Dendritic cell treated with granulocyte-macrophage colony-stimulating factor and Interleukin-4, amounts not matched to agents 40 ng/mL and 50 ng/mL, for 4 days (primary cell): ENCODE measurements around the gene ZNF362.
"Not testable (repeated sequence)": the region's sequence is repeated elsewhere in the genome, so short reads cannot be mapped to it uniquely, and the experiment has no call there.

Experiments
- H3K27ac Mint-ChIP-seq: one replicate; pipeline ENCODE4 v1.8.0; 2022; ENCODE audit warnings: mild to moderate bottlenecking, mixed read lengths
- H3K27me3 Mint-ChIP-seq: one replicate; pipeline ENCODE4 v1.8.0; 2022; ENCODE audit warnings: mild to moderate bottlenecking, mixed read lengths
- H3K36me3 Mint-ChIP-seq: one replicate; pipeline ENCODE4 v1.8.0; 2022; ENCODE audit warnings: low read depth, mixed read lengths
- H3K4me1 Mint-ChIP-seq: one replicate; pipeline ENCODE4 v1.8.0; 2022; ENCODE audit warnings: low read depth, mixed read lengths
- H3K4me3 Mint-ChIP-seq: one replicate; pipeline ENCODE4 v1.8.0; 2022; ENCODE audit warnings: mild to moderate bottlenecking, moderate library complexity, mixed read lengths
- H3K9me3 Mint-ChIP-seq: one replicate; pipeline ENCODE4 v1.8.0; 2022; ENCODE audit warnings: mixed read lengths
- intact Hi-C: fragments of 100-400 bp; cut with micrococcal nuclease; formaldehyde crosslinking; loops from one replicate; pipeline ENCODE4 v1.15.0; 2022

The ZNF362 gene

DNA sequence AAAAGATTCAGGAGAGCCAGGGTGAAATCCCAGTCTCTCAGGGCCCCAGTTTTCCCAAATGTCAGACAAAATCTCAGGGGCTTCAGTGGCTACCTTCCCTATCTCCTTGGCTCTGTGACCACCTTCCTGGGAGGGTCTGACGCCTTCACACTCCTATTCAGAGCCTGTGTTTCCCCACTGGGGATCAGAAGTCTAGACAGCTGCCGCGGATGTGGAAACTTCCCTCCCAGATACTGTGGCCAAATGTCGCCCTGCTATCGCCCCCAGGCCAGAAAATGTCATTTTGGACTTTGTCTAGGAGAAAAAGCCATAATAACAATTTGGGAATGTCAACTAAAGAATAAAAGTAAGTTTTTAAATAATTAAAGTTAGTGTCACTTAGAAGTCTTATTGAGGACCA is 48.7 kb downstream of the ZNF362 start:
- Mint-ChIP-seq H3K36me3 (peaks cover 20% of the 10 kb centered on the region), H3K27me3 (peaks cover 38% of the 10 kb centered on the region), H3K4me1 (peaks cover 22% of the 10 kb centered on the region), H3K27ac (no peak overlapping the region), H3K9me3 (no peaks in the 10 kb centered on the region), H3K4me3 (no peak overlapping the region)
- intact Hi-C loops, result no loop called here

DNA sequence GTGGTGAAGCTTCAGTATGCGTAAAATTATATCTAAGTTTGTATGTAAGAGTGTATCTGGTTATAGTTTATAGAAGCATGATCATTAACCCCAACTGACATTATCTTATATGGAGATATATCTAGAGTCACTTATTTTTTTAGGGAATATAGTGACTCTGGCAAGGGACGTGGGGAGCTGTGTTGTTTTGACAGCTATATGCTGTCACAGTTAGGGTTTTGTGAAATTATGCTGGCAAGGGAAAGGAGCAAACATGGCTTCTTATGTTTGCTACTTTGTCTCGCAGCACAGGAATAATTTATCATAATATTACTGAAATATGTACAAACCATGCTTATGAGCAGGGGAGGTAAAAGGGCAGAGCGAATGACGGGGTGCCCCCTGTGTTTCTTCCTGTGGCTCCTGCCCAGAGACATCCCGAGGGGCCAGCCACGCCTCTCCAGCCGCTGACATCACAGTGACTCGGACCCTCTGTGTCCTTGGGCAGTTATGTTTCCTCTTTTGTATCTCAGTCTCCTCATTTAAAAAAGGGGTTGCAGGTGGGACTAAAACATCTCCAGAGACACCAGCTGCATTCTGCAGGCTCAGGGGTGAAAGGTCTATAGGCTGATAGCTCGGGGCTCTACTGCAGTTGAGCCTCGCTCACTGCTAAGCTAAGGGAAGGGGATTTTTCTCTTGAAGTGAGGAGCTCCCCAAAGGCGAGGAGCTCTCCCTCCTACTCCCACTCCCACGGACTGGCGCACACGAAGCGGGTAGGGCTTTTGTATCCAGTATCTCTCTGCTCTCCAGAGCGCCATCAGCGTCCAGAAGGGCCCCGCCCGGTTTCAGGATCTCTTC is 49.7 kb downstream of the ZNF362 start:
- peaks cover 40% of the 10 kb centered on the region for H3K27me3 Mint-ChIP-seq
- H3K4me3 Mint-ChIP-seq, result peak overlapping the region; percentile 45
- no peak overlapping the region for H3K27ac Mint-ChIP-seq
- intact Hi-C loops, result no loop called here
- H3K9me3 Mint-ChIP-seq, result no peaks in the 10 kb centered on the region
- peaks cover 10% of the 10 kb centered on the region for H3K36me3 Mint-ChIP-seq
- peaks cover 23% of the 10 kb centered on the region for H3K4me1 Mint-ChIP-seq

DNA sequence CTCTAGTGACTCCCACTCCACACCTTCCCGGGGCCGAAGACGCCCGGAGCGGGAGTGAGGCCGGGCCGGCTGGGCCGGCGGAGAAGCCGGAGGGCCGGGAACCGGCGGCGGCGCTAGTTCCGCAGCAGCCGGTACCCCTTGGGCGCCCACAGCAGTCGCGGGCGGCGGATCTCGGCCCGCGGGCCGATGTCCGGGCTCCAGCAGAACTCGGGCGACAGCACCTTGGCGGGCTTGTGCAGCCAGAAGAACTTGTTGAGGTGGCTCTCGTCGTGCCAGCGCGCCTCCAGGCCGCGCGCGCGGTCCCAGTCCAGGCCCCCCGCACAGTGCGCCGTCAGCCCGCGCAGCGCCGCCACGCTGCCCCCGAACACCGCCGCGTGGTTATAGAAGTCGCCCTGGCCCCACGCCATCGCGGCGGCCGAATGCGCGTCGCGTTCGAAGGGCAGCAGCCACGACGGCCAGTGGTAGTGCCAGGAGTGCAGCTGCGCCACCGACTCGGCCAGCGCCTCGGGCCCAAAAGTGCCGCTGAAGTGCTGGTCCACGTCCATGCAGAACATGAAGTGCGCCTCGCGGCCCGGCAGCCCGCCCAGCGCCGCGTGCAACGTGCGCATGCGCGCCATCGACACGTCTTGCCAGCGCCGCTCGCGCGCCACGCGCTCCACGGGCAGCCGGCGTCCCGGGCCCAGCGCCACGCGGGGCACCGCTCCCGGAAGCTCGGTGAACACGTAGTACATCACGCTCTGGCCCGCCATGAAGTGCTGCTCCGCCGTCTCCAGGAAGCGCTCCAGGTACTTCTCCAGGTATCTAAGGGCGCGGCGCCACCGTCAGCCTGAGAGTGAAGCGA is 50.6 kb downstream of the ZNF362 start:
- Mint-ChIP-seq H3K4me3 (peak overlapping the region; percentile 45), H3K36me3 (peaks cover 2% of the 10 kb centered on the region), H3K27ac (no peak overlapping the region), H3K9me3 (no peaks in the 10 kb centered on the region), H3K4me1 (peaks cover 29% of the 10 kb centered on the region), H3K27me3 (peaks cover 46% of the 10 kb centered on the region)
- intact Hi-C loops, result no loop called here

DNA sequence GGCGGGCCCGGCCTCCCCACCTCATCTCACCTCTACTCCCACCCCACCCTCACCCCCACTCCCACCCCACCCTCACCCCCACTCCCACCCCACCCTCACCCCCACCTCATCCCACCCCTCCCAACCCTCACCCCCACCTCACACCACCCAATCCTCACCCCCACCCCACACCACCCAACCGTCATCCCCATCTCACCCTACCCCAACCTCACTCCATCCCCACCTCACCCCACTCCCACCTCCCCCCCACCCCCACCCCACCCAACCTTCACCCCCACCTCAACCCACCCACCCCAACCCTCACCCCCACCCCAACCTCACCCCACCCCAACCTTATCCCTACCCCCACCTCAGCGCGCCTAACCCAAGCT is 51.2 kb downstream of the ZNF362 start:
- intact Hi-C loops, result no loop called here
- Mint-ChIP-seq H3K27me3 (peaks cover 51% of the 10 kb centered on the region), H3K9me3 (no peaks in the 10 kb centered on the region), H3K36me3 (no peaks in the 10 kb centered on the region), H3K4me3 (no peak overlapping the region), H3K4me1 (peaks cover 29% of the 10 kb centered on the region), H3K27ac (no peak overlapping the region)

DNA sequence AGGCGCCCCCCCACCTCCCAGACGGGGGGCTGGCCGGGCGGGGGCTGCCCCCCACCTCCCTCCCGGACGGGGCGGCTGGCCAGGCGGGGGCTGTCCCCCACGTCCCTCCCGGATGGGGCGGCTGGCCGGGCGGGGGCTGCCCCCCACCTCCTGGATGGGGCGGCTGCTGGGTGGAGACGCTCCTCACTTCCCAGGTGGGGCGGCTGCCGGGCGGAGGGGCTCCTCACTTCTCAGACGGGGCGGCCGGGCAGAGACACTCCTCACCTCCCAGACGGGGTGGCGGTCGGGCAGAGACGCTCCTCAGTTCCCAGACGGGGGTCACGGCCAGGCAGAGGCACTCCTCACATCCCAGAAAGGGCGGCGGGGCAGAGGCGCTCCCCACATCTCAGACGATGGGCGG is 53.1 kb downstream of the ZNF362 start:
- intact Hi-C loops, H3K9me3 Mint-ChIP-seq, H3K27ac Mint-ChIP-seq, H3K4me3 Mint-ChIP-seq, H3K36me3 Mint-ChIP-seq: not testable (repeated sequence)
- peaks cover 49% of the 10 kb centered on the region for H3K27me3 Mint-ChIP-seq
- H3K4me1 Mint-ChIP-seq, result peaks cover 19% of the 10 kb centered on the region

DNA sequence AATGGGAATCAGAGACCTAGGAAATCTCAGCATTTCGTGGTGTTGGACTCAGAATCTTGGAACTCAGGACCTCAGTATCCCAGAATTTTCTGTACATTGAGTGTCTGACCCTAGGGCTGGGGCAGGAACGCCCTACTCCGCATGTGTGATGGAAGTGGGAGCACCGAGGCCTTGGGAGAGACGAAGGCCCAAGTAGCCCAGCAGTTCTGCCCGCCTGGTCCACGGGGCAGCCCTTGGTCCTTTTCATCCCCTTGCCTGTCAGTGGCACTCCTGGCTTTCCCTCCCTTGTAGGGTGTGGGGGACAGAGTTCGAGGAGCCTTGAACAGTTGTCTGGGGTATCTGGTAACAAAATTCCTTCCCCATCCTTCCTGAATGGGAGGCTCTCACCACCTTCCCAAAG is 54.4 kb downstream of the ZNF362 start:
- Mint-ChIP-seq H3K4me1 (peaks cover 19% of the 10 kb centered on the region), H3K36me3 (no peaks in the 10 kb centered on the region), H3K4me3 (no peak overlapping the region), H3K9me3 (no peaks in the 10 kb centered on the region), H3K27me3 (peaks cover 39% of the 10 kb centered on the region), H3K27ac (no peak overlapping the region)
- intact Hi-C loops, result no loop called here

DNA sequence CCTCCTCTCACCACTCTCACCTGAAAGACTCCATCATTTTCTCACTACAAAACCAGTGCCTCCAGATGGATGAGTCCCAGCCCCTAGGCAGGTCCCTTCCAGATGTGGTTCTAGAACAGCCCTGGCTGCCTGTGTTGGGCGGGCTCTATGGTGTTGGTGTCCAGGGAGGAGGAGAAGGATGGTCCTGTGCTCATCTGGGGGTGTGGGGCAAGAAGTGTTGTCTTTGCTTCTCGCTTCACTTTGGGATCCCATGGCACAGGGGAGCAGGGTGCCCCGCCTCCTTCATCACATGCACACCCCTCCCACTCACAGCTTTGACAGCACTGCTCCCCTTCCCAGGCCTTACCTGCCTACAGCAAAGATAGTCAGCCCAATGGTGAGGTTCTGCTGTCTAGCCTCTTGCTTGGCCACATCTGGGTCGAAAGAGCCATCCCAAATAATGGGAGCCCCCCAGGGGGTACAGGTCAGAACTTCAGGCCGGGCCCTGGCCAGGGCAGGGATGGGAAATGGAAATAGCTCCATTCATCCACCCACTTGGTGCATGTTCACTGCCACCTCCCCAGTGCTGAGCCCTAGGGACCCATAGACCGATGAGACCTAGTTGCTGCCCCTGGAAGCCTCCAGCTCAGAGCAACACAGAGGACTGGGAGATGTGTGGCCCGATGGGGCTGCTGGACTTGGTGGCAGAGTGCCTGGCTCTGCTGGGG is 55.6 kb downstream of the ZNF362 start:
- Mint-ChIP-seq H3K27me3 (peaks cover 34% of the 10 kb centered on the region), H3K4me1 (peaks cover 8% of the 10 kb centered on the region)

DNA sequence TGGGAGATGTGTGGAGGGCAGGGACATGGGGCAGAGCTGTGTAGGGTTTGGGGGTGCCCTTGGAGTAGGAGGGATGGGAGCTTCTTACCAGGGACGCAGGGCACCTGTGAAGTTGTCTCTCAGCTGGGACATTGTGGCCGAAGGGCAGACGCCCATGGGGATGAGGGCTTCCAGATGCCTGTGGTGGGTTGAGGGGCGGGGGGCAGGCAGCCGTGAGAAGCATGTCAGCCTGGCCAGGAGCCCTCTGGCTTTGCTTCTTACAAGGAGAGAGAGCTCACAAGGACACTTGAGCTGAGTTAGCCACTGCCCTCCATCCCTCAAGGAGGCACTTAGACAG is 56.1 kb downstream of the ZNF362 start:
- intact Hi-C loops, result no loop called here
- Mint-ChIP-seq H3K4me1 (peaks cover 7% of the 10 kb centered on the region), H3K36me3 (no peaks in the 10 kb centered on the region), H3K27ac (no peak overlapping the region), H3K9me3 (no peaks in the 10 kb centered on the region), H3K4me3 (no peak overlapping the region), H3K27me3 (peaks cover 33% of the 10 kb centered on the region)

More for the DNA sequence above, 55.6 kb downstream of the ZNF362 start:
- intact Hi-C loops, result no loop called here
- Mint-ChIP-seq H3K36me3 (no peaks in the 10 kb centered on the region), H3K4me3 (no peak overlapping the region), H3K27ac (no peak overlapping the region), H3K9me3 (no peaks in the 10 kb centered on the region)

DNA sequence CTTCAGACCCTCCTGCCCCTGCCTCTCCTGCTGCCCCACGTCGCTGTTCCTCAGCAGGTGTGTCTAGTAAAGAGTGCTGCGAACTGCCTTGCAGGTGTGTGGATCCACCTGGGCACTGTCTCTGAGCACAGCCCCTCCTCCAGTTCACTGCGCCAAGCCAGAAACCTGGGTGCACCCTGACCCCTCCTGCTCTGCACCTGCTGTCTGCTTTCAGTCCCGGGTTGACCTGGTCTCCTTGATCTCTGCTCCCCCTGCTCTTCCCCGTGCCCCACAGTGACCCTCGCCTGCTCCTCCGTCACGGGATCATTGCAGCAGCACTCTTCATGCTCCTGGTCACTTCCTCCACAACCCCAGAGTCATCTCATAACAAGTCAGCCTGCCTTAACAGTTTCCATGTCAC is 58.1 kb downstream of the ZNF362 start:
- H3K36me3 Mint-ChIP-seq, result no peaks in the 10 kb centered on the region
- no peak overlapping the region for H3K4me3 Mint-ChIP-seq
- H3K27ac Mint-ChIP-seq, result no peak overlapping the region
- H3K4me1 Mint-ChIP-seq, result peaks cover 7% of the 10 kb centered on the region
- H3K9me3 Mint-ChIP-seq, result no peaks in the 10 kb centered on the region
- intact Hi-C loops, result no loop called here
- H3K27me3 Mint-ChIP-seq, result peaks cover 37% of the 10 kb centered on the region

DNA sequence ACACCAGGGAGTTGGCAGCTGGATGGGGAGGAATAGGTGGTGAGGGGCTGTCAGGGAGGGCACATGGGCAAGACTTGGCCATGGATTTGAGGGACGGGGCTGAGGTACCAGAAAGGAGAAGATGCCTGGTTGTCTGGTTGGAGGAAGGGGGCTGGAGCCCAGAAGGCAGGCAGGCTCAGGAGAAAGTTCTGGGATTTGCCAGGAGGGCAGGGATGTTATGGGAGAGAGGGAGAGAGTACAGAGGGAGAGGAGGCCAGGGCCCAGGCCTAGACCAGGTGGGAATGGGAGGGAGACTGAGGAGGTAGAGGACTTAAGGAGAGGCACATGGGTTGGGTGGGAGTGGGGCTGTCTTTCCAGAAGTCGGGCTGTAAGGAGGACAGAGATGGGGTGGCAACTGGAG is 60.3 kb downstream of the ZNF362 start:
- peaks cover under 1% of the 10 kb centered on the region for H3K4me1 Mint-ChIP-seq
- intact Hi-C loops, result no loop called here
- peaks cover 25% of the 10 kb centered on the region for H3K27me3 Mint-ChIP-seq
- no peaks in the 10 kb centered on the region for H3K36me3 Mint-ChIP-seq
- no peak overlapping the region for H3K27ac Mint-ChIP-seq
- no peaks in the 10 kb centered on the region for H3K9me3 Mint-ChIP-seq
- H3K4me3 Mint-ChIP-seq, result no peak overlapping the region

DNA sequence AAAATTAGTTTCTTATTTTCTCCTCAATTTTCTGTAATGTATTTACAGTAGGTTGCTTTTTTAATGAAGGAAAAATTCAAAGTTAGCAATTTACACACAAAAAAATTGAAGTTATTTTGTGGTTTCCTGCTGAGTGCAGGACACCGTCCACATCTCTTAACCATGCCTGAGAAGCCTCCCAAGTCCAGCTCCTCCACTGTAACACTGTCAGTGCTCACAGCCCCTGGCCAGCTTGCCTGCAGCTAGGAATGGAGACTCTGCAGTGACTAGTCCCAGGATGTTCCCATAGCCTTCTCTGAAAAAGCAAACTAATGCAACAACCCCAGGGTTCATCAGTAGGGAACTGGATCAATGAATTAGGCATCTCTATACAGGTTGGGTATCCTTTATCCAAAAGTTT is 61.1 kb downstream of the ZNF362 start:
- no peaks in the 10 kb centered on the region for H3K9me3 Mint-ChIP-seq
- intact Hi-C loops, result no loop called here
- no peak overlapping the region for H3K4me3 Mint-ChIP-seq
- H3K27me3 Mint-ChIP-seq, result peaks cover 19% of the 10 kb centered on the region
- H3K36me3 Mint-ChIP-seq, result no peaks in the 10 kb centered on the region
- H3K27ac Mint-ChIP-seq, result no peak overlapping the region
- H3K4me1 Mint-ChIP-seq, result no peaks in the 10 kb centered on the region

DNA sequence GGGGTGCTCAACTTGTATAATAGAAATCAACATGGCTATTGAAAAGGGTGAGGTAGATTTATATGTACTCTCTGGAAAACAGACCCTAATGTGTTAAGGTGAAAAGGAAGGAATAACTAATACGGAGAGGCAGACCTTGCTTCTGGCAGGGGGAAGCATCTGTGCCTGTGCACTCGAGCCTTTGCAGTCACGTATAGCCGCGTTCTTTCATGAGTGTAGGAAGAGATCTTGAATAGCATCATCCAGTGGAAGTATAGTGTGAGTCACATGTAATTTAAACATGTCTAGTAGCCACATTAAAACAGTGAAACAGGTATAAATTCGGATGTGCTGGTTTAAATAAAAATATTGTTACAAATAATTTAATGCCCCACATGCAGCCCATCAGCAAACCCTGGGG is 61.7 kb downstream of the ZNF362 start:
- Mint-ChIP-seq H3K27me3 (peaks cover 18% of the 10 kb centered on the region), H3K9me3 (no peaks in the 10 kb centered on the region), H3K4me3 (no peak overlapping the region), H3K4me1 (no peaks in the 10 kb centered on the region), H3K36me3 (peaks cover 4% of the 10 kb centered on the region), H3K27ac (no peak overlapping the region)
- intact Hi-C loops, result no loop called here

DNA sequence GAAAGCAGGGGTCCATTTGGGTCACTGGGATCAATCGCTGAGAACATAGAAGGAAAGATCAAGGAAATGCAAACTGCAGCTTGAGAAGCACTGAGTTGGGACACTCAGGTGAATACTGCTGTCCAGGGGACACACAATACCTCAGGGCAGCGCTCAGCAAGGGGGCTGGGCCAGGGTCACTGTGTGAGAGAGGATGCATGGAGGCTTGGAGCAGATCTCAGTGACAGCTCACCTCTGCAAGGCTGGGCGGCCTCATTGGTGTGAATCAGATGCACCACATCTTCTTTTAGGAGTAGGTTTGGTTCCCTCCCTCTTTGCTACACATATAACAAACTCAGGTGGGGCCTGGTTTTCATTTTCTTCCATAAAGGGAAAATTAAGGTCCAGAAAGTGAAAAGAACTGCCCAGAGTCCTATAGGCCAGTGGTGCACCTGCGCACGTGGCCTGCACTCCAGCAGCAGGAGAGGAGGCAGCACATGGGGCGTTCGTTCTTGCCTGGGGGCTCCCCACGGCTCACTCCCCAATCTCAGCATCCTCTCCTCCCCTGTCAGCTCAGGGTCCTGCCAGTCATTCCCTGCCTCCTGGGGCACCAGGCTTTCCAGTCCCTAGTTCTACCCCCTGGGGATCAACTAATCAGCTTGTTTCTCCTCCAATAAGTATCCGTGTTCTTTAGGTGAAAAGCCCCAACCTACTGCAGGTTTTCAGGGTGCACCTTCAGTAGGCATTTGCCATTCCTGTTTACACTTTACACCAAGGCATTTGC is 63.1 kb downstream of the ZNF362 start:
- peaks cover 18% of the 10 kb centered on the region for H3K36me3 Mint-ChIP-seq
- H3K4me1 Mint-ChIP-seq, result no peaks in the 10 kb centered on the region
- no peak overlapping the region for H3K27ac Mint-ChIP-seq
- intact Hi-C loops, result no loop called here
- peaks cover 18% of the 10 kb centered on the region for H3K27me3 Mint-ChIP-seq
- H3K9me3 Mint-ChIP-seq, result no peaks in the 10 kb centered on the region
- H3K4me3 Mint-ChIP-seq, result no peak overlapping the region
